Stimulated activated CD4-positive, alpha-beta T cell treated with anti-CD3 and anti-CD28 coated beads, Interleukin-1b, Interleukin-23, amount 100 ng/mL, for 4 hours (primary cell): Measurements from ENCODE around the gene GRID1.
"Not testable (repeated sequence)": the region's sequence is repeated elsewhere in the genome, so short reads cannot be mapped to it uniquely, and the experiment has no call there.

ENCODE experiments used
- DNase-seq, 2 donors: peaks; one replicate each; pipeline ENCODE4 v3.0.0-alpha.2; 2020; ENCODE audit warnings: low read depth in 2 of 2

The GRID1 gene

GRCh38 chr10:86083664-86084175 is 282.9 kb downstream of the GRID1 start:
- DNase-seq: no peak

GRCh38 chr10:86083206-86083605 is 283.4 kb downstream of the GRID1 start:
- no peak for DNase-seq

GRCh38 chr10:86082556-86082955 is 284.0 kb downstream of the GRID1 start:
- no peak for DNase-seq

GRCh38 chr10:86079088-86079487 is 287.5 kb downstream of the GRID1 start:
- DNase-seq: no peak

DNA sequence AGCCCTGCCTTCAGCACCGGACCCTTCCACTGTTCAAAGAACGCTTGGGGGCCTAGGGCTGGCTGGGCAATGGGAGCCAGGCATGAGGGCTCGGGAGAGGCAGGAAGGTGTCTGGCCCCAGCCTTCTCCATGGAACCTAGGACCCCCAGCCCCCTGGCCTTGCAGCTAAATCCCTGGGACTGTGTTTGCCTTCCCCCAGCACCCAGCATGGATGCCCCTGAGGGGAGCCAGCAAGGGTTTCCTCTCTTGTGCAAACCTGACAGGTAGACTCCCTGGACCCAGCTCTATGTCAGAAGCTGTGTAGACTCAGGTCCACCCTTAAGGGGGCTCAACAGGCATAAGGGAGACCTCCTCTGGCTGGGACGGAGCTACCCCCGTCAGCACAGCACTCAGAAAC is 288.0 kb downstream of the GRID1 start:
- no peak for DNase-seq

GRCh38 chr10:86077871-86078638 is 288.5 kb downstream of the GRID1 start:
- no peak for DNase-seq

GRCh38 chr10:86077271-86077670 is 289.3 kb downstream of the GRID1 start:
- DNase-seq: no peak

- not testable (repeated sequence) for DNase-seq
These were observed 290.1 kb downstream of the GRID1 start for GRCh38 chr10:86076497-86076896.

DNA sequence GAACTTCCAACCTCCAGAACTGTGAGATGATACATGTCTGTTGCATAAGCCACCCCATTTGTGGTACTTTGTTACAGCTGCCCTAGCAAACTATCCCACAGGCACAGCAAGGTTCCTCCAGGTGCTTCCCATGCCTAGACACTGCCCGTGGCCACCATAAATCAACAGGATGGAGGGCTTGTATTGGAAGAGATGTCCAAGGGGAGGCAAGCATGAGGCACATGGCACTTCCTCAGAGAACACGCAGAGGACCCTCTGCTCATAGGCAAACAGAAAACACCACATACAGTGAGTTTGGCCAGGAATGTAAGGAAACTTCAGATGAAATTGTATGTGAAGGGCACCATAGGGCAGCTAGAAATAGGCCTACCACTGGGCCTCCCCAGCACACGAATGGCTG is 291.1 kb downstream of the GRID1 start:
- no peak for DNase-seq

GRCh38 chr10:86074294-86074693 is 292.3 kb downstream of the GRID1 start:
- no peak for DNase-seq

DNA sequence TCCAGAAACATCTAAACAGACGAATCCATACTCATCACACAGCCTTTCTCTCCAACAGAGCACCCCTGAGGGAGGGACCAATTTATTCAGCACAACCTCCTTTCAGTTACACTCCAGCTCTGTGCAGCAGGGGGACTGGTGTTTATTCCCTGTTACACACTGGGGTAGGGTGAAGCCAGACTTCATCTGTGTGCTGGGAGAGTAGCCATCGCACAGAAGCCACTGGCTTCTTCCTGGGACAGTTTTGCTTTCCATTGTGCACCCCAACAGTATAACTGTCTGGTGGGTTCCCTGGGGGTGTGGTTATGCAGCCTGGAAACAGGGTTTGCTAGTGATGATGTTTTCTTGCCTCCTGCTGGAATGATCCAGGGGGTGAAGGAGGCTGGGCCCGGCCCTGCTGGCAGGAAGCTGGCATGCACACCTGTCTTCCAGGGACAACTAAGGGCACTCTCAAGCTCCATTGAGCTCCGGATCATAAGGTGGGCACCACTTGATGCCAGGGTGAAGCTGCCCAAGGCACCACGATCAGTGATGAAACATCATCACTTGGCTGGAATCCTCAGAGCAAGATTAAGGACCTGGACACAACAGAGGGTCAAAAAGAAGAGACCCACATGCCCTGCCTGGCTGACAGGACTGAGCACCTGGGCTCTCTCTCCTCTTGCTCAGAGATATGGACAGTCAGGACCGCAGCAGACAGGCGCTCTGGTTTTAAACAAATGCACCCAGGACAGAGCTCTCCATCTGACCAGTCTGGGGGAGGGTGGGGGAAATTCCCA is 293.2 kb downstream of the GRID1 start:
- no peak for DNase-seq

GRCh38 chr10:86072413-86072812 is 294.2 kb downstream of the GRID1 start:
- no peak for DNase-seq

GRCh38 chr10:86071758-86072157 is 294.8 kb downstream of the GRID1 start:
- no peak for DNase-seq

GRCh38 chr10:86071145-86071544 is 295.4 kb downstream of the GRID1 start:
- DNase-seq: no peak

DNA sequence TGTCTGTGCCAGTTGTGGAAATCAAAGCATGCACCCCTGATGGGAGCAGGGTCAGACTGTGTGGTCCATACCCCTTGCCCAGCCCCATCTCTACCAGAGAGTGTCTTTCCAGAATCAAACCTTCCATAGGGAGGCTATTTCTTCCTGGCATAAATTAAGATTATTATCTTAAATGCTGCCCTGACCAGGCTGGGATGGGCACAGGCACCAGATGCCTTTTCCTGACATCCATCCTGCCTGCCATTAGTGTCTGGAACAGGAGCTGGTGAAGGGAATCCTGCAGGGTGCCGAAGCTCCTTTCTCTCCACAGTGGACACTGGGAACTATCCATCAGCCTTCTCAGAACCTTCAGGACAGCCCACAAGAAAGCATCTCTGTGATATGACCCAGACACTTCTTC is 296.3 kb downstream of the GRID1 start:
- DNase-seq: no peak

DNA sequence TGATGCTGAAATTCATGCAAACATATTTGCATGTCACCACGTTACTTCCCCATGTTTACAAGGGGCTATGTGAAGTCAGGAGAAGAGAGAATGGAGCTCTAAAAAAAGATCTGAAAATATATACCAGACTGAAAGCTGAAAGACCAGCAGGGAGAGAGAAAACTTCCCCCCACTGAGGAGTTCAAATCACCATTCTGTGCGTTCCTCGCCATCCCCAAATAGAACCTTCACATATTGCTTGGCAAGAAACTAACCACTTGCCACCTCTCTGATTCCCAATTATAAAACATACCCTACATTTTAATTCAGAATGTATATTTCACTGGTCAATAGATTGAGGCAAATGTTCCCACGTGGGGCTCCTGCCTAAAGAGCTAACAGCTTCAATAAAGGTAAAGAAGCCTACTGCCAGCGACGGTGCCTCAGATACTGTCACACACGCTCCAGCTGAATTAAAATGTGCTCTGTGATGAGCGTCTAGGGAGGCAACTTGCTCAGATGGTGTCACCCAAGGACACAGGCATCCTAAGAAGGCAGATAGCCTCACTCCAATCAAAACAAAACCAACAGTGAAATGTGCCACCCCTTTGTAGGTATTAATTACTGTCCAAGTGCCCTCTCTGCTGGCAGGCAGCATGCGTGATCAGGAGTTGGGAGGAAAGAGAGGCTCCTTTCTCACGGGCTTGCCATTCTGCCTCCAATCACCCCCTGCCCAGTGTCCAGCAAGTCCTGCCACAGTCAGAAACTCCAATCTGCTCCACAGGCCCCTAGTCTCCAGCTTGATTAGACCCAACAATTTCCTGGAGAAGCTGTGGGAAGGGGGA is 298.2 kb downstream of the GRID1 start:
- no peak for DNase-seq

DNA sequence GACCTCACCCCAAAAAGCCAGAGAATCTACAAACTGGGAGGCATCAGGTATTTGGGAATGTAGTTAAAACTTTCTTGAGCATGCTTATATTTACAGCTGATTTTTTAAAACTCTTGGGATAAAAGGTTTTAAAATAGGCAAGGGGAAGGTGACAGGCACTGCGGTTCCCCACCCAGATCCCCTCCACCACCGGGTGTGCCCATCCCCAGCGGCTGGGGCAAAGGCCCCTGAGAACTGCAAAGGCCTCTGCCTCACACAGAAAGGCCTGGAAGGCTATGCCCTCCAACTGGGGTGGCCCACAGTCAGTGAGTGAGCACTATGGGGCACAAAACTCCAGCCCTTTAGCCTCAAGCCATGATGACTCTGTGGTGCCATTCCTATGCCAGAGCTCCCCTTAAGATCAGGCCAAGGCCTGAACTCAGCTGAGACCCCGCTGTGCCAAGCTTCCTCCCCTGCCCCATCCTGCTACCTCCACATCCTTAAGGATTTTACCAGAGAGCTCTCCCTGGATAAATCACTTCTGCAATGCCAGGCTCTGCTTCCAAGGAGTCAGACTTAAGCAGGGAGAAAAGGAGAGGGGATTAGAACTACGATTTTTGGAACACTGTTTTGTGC is 299.1 kb downstream of the GRID1 start:
- DNase-seq: no peak

- no peak for DNase-seq
These were observed 299.9 kb downstream of the GRID1 start for GRCh38 chr10:86066696-86067095.

GRCh38 chr10:86065711-86066251 is 300.8 kb downstream of the GRID1 start:
- DNase-seq: no peak

- DNase-seq: no peak
These were observed 301.5 kb downstream of the GRID1 start for GRCh38 chr10:86064931-86065662.

GRCh38 chr10:86064219-86064618 is 302.4 kb downstream of the GRID1 start:
- DNase-seq: no peak
